HG02973 (cell line): Measurements from ENCODE around the gene CLDN6.

Experiments
- ATAC-seq: cut with Tn5 transposase; IDR thresholded peaks from one replicate; pipeline ENCODE4 v1.9.1; 2021; ENCODE audit warnings: moderate library complexity; ENCODE audit not compliant: unreplicated experiment

CLDN6 gene

DNA sequence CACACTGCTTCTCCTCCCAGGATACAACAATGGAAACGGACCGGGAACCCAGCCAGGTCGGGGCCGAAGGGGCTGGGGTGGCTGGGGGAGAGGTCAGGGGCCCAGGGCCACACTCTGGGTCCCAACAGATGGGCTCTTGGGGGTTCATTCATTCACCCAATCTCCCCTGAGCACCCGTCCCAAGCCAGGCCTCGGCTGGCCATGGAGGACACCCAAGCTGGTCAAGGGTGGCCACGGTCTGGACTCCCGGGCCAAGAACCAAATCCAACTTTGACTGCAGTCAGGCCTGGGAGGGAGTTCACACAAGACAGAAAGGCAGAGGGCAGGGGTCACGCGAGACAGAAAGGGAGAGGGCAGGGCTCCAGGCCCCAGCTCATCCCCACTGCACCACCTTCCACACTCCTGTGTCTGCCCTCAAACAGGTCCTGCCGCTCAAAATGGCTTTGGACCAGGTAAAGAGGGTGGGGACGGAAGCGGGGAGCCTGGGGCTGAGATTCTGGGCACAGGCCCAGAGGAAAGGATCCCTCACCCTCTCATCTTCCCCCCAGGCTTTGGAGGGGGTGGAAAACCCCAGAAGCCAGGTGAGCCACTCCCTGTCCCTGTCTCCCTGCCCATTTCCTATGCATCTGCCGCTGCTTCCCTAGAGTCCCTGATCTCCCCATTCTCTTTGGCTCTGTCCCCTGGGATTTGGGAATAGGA lies 25.5 kb downstream of the CLDN6 start:
- ATAC-seq = no peak

DNA sequence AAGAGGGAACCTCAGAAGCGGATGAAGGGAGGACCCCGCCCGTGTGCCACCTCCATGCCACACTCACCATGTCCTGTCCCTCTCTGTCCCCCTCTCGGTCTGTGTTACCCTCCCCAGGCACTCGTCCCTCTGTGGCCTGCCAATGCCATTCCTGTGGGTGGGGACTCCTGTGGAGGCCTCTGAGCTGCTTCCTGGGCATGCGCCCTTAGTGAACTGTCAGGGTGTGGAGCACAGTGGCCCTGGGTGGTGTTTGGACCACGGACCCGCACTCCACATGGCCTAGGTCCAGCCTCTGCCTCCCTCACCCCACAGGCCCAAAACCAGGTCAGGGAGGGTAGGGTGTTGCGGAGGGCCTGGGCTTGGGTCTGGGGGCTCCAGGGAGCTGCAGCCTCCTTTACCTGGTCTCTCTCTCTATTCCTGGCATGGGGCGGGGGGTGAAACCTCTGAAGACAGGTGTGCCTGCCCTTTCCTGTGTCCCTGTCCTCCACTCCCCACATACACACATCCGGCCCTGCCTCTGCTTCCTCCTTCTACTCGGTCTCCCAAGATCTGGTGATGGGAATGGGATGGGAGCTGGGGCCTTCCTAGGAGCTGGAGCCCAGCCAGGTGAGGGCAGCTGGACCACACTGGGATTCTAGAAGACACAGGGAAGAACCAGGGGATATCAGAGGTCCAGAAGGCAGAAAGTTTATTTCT lies 26.3 kb downstream of the CLDN6 start:
- no peak for ATAC-seq

DNA sequence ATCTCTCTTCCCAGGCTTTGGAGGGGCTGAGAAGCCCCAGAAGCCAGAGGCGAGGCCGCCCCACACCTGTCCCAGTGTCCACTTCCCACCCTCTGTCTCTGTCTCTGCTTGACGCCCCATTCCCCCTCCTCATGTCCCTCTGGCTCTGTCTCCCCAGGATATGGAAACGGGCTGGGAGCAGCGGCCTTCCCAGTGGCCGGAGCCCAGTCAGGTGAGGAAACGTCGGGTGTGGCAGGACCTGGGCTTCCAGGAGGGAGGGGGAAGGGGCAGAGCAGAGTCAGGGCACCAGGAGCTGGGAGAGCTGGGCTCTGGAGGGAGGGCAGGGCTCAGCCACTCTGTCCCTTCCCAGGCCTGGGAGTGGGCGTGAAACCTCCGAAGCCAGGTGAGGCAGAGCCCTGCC lies 27.1 kb downstream of the CLDN6 start:
- no peak for ATAC-seq

DNA sequence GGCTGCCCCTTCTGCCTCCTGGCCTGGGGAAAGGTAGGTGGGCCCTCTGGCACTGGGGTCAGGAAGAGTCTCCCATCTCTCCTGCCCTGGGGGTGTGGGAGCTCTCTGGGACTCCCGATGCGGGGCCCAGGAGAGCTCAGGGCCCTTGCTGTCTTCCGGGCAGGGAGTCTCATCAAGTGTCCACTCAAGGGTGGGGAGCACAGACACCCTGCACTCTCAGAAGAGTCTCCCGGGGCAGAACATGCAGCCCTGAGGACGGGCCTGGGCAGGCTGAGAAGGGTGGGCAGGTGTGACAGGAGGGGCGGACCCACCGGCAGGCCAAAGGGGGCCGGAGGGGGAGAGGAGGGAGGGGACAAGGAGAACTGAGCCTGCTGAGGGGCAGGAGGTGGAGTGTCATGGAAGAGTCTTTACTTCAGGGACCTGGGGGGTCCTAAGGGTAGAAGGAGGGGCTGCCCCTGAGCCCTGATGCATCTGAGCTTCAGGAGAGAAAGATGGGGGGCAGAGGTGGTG lies 29.3 kb downstream of the CLDN6 start:
- ATAC-seq = no peak

DNA sequence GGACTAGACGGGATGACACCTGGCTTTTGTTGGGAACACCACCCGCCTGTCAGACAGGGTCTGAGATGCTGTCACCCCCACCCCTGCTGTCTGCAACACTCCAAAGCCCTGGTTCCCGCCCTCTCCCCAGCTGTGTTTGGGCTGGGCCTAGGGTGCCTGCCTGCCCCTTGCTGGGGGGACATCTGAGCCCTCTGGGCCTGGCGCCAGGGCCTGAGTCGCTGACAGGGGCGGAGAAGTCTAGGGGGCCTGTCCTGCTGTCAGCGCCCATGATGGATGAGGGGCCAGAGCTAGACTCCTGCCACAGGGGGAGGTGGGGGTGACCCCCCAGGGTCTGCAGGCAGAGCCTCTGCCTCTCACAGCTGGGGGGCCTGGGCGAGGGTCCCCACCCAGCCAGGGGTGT lies 30.1 kb downstream of the CLDN6 start:
- ATAC-seq = no peak

DNA sequence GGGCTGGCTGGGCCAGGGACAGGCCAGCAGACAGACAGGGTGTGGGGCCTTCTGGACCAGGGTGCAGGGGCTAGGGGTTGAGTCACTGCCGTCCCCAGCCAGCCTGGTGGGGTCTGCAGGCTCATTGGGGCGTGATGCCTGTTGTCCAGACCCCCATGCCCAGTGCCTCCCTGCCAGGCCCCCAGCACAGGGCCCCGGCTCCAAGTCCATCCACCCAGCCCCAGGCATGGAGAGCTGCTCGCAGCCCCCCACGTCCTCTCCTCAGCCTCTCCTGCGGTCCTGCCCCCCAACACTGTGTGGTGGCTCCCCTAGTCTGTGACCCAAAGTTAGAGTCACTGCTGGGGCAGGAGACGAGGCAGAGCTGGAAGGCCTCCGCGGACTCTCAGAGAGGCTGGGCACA lies 30.7 kb downstream of the CLDN6 start:
- ATAC-seq = no peak

DNA sequence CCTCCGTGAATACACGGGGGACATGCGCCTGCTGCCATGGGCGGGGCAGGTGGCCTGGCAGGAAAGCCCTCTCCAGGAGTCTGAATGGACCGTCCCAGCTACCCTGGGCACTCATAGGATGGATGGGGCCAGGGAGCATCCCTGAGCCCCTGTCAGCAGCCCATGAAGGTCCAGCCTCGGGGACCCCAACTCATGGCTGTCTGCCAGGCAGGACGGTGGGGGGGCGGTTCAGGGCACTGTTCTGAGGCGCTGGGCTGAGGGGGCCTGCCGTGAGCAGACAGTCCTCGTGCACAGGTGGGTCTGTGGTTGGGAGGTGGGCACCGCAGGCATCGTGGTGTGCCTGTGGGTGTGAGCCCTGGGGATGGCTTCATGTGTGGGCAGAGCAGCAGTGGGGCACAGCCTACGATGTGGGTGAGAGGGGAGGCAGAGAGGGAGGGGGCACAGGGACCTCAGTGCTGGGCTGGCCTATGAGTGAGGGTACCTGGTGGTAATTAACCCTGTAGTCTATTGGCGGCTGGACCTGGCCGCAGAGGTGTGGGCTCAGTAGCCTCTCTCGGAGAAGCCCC lies 31.3 kb downstream of the CLDN6 start:
- ATAC-seq = no peak

DNA sequence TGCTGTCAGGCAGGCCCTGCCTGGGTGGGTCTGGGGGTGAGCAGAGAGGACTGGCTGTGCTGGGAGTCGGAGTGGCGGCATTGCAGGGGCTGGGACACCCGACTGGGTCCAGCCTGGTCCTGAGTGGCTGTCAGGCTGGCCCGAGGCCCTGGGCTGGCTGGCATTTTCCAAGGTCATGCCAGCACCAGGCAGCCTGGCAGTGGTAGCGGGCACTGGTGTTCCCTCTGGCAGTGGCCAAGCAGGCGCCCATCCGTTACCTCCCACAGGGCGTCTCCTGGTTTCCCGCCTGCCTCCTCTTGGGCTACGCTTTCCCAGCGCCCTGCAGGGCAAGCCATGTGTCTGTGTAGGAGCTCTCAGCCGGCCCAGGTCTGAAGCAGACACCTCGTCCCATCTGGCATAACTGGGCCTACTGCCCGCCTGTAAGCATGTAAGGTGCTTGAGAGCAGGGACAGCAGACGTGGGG lies 32.1 kb downstream of the CLDN6 start:
- no peak for ATAC-seq

DNA sequence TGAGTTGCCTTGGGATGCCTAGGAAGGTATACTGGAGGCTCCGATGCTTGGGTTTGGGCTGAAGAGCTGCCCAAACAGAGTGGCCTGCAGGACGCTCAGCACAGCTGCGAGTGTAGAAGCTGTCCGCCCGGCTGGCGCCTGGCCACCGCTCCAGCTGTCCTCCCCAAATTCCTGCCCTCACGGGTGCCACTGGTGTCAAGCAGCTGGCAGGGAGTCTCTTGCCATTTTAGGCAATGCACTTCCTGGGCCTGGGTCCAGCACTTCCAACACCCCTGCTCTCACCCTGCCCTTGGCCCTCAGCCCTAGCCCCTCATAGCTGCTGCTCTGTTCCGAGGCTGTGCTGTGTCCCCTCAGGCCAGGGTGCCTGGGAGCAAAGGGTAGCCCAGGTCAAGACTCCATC lies 32.5 kb downstream of the CLDN6 start:
- no peak for ATAC-seq

DNA sequence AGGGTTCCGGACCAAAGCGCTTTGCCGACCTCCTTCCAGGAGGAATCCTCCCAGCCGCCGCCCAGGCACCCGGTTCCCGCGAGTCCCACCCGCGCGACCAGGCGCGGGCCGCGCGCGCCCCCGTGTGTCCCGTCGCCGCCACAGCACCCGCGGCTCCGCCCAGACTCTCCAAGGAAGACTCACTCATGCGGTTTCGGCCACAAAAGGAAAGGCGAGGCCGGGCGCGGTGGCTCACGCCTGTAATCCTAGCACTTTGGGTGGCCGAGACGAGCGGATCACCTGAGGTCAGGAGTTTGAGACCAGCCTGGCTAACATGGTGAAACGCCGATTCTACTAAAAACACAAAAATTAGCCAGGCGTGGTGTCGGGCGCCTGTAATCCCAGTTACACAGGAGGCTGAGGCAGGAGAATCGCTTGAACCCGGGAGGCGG lies 34.3 kb downstream of the CLDN6 start:
- no peak for ATAC-seq

DNA sequence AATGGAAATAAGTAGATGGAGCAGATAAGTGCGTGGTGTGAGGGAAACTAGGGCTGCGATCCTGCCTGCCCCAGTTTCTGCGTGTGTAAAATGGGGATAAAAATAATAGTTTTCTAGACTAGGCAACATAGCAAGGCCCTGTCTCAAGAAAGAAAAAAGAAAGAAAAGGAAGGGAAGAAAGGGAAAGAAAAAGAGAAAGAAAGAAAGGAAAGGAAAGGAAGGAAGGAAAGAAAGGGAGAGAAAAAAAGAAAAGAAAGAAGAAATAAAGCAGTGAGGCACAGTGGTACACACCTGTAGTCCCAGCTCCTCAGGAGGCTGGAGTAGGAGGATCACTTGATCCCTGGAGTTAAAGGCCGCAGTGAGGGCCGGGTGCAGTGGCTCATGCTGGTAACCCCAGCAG lies 35.6 kb downstream of the CLDN6 start:
- ATAC-seq = no peak

DNA sequence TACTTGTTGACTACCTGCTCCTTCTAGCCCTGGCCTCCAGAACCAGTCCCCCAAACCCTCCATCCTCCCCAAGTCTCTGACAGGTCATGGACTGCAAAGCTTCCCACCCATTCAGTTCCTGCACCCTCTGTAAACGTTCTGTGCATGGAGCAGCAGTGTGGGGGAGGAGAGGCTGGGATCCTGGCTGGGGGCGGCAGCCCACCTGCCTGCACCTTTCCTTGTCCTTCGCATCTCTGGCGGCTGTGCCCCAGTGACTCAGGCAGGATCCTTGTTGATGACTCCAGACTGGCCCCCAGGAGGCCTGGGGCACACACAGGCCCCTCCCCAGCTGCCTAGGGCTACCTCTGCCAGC lies 36.1 kb downstream of the CLDN6 start:
- ATAC-seq = no peak

DNA sequence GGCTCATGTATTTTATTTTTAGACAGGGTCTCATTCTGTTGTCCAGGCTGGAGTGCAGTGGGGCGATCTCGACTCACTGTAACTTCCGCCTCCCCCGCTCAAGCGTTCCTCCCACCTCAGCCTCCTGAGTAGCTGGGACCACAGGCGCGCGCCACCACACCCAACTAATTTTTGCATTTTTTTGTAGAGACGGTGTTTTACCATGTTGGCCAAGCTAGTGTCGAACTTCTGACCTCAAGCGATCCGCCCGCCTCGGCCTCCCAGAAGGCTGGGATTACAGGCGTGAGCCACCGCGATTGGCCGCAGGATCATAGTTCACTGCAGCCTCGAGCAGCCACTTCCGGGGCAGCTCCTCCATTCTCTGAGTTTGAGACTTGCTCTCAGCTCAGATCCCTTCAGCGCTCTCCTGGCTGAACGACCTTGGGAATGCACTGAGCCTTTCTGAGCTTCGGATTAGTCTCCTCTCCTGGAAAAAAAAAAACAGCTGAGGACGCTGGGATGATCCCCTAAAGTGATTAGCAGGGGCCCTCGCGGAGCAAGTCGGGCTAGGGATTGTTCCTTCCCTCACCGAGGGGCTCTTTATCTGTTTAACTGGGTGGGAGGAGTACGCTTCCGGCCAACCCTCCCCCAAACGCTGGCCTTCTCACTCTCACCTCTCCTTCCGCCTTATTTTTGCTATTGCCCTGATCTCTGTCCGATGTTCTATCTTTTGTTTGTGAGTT lies 36.6 kb downstream of the CLDN6 start:
- no peak for ATAC-seq

DNA sequence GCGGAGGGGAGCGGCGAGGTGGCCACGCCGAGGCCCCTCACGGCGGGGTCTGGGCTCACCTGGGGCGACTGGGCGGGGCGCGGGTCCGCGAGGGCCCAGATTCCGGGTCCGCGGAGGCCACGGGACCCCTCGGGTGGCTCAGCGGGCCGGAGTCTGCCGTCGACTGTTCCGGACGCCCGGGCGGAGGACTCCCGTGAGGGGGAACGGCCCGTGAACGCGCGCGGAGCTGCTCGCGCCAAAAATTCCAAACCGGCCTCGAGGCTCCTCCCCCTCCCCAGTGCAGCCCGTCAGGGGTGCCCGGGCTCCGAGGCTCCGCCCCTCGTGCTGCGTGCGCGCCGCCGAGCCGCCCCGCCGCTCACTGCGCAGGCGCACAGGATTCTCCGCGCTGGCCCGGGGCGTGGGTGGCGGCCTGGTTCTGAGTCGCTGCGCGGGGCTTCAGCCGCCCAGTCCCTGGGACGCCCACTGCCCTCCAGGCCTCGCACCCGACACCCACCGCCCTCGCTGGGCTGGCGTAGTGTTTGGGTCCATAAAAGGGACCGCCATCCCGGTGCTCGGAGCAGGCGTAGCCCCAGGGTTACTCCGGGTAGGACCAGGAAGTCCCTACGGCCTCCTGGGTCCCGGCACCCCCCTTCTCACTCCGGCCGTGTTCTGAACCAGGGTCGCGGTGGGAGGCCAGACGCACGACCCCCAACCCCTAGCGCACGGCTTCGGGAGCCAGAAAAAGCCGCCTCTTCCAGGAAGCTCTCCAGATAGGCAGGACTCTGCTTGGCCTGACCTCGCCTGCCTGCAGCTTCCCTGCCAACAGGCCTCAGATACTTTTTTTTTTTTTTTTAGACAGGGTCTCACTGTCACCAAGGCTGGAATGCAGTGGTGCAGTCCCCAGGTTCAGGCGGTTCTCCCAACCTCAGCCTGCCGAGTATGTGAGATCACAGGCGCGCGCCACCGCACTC lies 37.5 kb downstream of the CLDN6 start, which contains the start of gene PKMYT1:
Gene PKMYT1 (minus strand): TSS at position 220 of the 950 bp plus-strand sequence. CDS start 789 bp downstream, outside the sequence.
- ATAC-seq = peak; percentile 63

DNA sequence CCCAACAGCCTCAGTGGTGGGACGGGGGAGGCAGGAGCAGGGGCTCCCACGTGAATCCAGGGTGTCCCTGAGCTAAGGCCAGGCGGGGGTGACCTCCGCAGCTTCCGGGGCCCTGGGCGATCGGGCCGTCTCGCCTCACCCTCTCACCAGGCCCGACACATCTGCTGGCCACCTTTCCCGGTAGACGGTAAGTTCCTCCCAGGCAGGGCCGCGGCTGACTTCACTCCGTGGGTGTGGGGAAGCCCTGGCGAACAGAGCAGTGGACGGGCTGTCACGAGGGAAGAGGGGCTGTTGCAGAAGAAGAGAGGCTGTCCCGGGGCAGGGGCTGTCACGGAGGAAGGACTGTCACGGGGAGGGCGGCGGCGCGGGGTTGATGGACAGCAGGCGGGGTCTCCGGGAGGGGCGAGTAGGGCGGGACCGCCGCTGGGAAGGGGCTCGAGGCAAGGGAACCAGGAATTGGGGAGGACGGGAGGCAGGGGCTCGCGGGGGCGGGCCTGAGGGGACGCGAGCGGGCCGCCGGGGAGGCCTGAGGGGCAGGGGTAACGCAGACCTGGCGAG lies 38.2 kb downstream of the CLDN6 start:
- ATAC-seq = peak; percentile 7

DNA sequence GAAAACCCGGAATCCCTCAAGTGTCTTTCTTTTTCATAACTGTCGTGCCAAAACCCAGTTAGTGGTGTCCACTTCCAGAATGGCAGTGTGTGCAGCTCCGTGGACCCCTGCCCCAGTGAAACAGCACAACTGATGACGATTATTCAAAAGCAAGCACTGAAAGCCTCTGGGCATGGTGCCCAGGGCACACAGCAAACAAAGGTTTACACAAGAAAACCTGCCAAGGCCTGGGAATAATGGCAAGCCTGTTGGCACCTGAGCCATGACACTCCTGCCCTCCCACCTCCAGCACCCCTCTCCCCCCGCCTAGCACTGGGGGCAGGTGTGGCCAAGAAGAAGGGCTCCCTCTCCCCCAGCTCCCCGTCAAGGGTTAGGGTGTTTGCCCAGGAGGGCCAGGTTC lies 40.5 kb downstream of the CLDN6 start:
- ATAC-seq = no peak

DNA sequence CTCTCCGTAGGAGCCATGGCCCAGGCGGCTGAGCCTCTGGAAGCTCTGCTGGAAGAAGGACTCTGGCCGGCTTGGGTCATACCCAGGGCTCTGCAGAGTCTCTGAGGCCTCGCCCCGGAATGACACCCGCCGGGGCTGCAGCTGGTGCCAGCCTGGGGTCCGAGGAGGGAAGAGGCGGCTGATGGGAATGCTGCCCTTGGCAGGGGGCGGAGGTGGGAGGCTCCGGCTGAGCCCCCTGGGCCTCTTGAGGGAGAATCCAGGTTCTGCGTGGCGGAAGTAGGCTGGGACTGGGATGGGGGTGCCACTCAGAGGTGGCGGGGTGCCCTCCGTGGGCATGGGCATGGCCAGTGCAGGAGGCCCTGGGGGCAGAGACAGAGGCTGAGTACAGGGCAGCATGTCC lies 41.3 kb downstream of the CLDN6 start:
- ATAC-seq = no peak

DNA sequence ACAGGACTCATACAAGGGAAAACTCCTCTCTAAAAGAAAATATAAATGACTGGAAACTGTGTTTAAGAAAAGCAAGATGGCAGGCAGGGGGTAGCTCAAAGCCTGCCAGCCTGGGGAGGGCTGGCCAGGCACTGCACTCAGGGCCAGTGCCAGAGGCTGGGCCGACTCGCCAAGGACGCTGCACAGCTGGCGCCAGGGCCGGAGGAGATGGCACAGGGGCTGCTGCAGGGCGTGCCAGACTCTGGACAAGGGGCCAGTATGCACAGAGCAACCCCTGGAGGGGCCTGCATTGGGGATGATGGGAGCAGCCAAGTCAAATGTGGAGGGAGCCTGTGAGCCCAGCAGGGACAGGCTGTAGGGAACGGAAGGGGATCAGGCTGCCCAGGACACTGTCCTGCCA lies 41.8 kb downstream of the CLDN6 start:
- no peak for ATAC-seq

DNA sequence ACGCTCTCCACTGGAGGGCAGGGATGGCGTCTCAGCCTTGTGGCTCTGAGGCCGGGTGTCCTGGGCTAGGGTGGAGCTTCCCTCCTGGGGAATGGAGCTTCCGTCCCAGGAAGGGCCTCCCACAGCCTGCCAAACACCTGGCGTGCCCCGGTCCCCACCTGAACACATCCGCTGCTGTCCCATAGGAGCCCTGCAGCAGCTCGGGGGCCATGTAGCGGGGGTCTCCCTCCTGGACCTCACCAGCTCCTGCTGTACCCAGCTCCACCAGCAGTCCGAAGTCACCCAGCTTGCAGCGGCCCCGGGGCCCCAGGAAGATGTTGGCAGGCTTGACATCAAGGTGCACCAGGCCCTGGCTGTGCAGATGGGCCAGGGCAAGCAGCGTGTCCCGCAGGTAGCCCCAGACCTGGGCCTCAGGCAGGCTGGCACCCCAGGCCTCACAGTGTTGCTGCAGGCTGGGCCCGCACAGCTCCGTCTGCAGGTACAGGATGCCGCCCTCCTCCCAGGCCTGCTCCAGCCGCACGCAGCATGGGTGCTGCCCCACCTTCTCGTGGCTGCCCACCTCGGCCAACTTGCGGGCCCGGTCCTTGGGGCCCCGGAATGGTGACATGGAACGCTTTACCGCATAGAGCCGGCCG lies 42.7 kb downstream of the CLDN6 start:
- no peak for ATAC-seq
